SK-N-SH (cell line): ENCODE results near the gene CD72.

Experiments used
- EP300 ChIP-seq, 2 experiments: IDR thresholded peaks; 2 replicates each; pipeline versions ENCODE4 v1.4.0 to v1.6.1; 2012; ENCODE audit warnings: borderline replicate concordance in 1 of 2, low read depth in 1 of 2, low read length in 1 of 2
- RAD21 ChIP-seq: IDR thresholded peaks from 2 replicates; pipeline ENCODE4 v1.6.1; 2012; ENCODE audit warnings: mild to moderate bottlenecking, low read length
- RFX5 ChIP-seq: IDR thresholded peaks from 2 replicates; pipeline ENCODE4 v1.6.1; 2012; ENCODE audit warnings: mild to moderate bottlenecking, improper control_type of control experiment, low read length
- TAF1 ChIP-seq: IDR thresholded peaks from 2 replicates; pipeline ENCODE4 v1.6.1; 2012; ENCODE audit warnings: low read depth, mild to moderate bottlenecking, low read length, moderate library complexity, borderline replicate concordance
- TF ChIP-seq, protein P1 (sequence below): fragments of 150-350 bp; IDR thresholded peaks from 2 replicates; pipeline ENCODE4 v1.6.1; 2017; ENCODE audit warnings: antibody characterized with exemption, low read length, low read depth, borderline replicate concordance
- TF ChIP-seq, protein P2 (sequence below): fragments of 200-600 bp; sonication (generic); IDR thresholded peaks from 2 replicates; pipeline ENCODE4 v1.6.1; 2017; ENCODE audit warnings: antibody characterized with exemption, mild to moderate bottlenecking, moderate library complexity

DNA sequence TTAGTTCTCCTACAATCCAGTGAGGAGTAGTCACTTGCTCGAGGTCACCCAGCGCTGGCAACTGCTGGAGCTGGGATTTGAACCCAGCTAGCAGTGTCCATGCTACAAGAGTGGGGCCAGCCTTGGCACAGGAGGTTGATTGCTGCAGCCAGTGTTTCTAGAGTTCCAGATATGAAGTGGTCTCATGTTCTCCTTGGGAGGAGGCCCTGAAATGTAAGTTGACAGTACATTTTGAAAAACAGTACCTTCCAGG, 40.7 kb upstream of the CD72 start:
- no peak for TF ChIP-seq TAF1
- no peak for TF ChIP-seq EP300 (IDR thresholded peaks at IDR 0.05; ENCODE audit: borderline replicate concordance in 1 of 2, low read depth in 1 of 2, low read length in 1 of 2)
- TF ChIP-seq, protein P1, sequence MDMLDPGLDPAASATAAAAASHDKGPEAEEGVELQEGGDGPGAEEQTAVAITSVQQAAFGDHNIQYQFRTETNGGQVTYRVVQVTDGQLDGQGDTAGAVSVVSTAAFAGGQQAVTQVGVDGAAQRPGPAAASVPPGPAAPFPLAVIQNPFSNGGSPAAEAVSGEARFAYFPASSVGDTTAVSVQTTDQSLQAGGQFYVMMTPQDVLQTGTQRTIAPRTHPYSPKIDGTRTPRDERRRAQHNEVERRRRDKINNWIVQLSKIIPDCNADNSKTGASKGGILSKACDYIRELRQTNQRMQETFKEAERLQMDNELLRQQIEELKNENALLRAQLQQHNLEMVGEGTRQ, result no peak
- no peak for TF ChIP-seq RAD21
- TF ChIP-seq, protein P2, sequence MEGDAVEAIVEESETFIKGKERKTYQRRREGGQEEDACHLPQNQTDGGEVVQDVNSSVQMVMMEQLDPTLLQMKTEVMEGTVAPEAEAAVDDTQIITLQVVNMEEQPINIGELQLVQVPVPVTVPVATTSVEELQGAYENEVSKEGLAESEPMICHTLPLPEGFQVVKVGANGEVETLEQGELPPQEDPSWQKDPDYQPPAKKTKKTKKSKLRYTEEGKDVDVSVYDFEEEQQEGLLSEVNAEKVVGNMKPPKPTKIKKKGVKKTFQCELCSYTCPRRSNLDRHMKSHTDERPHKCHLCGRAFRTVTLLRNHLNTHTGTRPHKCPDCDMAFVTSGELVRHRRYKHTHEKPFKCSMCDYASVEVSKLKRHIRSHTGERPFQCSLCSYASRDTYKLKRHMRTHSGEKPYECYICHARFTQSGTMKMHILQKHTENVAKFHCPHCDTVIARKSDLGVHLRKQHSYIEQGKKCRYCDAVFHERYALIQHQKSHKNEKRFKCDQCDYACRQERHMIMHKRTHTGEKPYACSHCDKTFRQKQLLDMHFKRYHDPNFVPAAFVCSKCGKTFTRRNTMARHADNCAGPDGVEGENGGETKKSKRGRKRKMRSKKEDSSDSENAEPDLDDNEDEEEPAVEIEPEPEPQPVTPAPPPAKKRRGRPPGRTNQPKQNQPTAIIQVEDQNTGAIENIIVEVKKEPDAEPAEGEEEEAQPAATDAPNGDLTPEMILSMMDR, result no peak
- TF ChIP-seq RFX5, result no peak
